CD4-positive, alpha-beta T cell treated with Interleukin-17A for 1 hour (primary cell): Measurements from ENCODE around the gene RAMACL.
A peak's percentile ranks its signal among the peaks of the same experiment; 100 is the strongest.
"Not testable (repeated sequence)": the region's sequence is repeated elsewhere in the genome, so short reads cannot be mapped to it uniquely, and the experiment has no call there.

Source experiments
- DNase-seq: peaks from one replicate; pipeline ENCODE4 v3.0.0-alpha.2; 2020

Gene RAMACL

GRCh38 chr6:166553563-166554271, 32.8 kb downstream of the RAMACL start:
- DNase-seq: no peak

- no peak for DNase-seq
Observed at GRCh38 chr6:166552600-166552999, 33.9 kb downstream of the RAMACL start.

GRCh38 chr6:166551754-166552495, 34.6 kb downstream of the RAMACL start:
- DNase-seq: no peak

GRCh38 chr6:166546653-166547052, 39.8 kb downstream of the RAMACL start:
- DNase-seq: no peak

GRCh38 chr6:166545156-166546034, 41.1 kb downstream of the RAMACL start:
- DNase-seq: no peak

- DNase-seq: no peak
Observed at GRCh38 chr6:166544296-166544605, 42.2 kb downstream of the RAMACL start.

GRCh38 chr6:166543603-166544295, 42.7 kb downstream of the RAMACL start:
- no peak for DNase-seq

- DNase-seq: no peak
Observed at GRCh38 chr6:166542580-166542912, 43.9 kb downstream of the RAMACL start.

GRCh38 chr6:166541876-166542579, 44.5 kb downstream of the RAMACL start:
- DNase-seq: peak; percentile 52

GRCh38 chr6:166541366-166541765, 45.1 kb downstream of the RAMACL start:
- DNase-seq: no peak

GRCh38 chr6:166540631-166541331, 45.7 kb downstream of the RAMACL start:
- DNase-seq: peak; percentile 82

GRCh38 chr6:166539543-166539942, 46.9 kb downstream of the RAMACL start:
- DNase-seq: no peak

GRCh38 chr6:166539011-166539385, 47.5 kb downstream of the RAMACL start:
- not testable (repeated sequence) for DNase-seq

GRCh38 chr6:166538297-166539010, 48.0 kb downstream of the RAMACL start:
- DNase-seq: no peak

GRCh38 chr6:166534658-166535406, 51.6 kb downstream of the RAMACL start:
- DNase-seq: no peak

- DNase-seq: no peak
Observed at GRCh38 chr6:166533205-166533824, 53.2 kb downstream of the RAMACL start.
